Glutamatergic neuron (in vitro differentiated cells): ENCODE results near the gene SHOC2. TPM values are rescaled to one million over a fixed set of nuclear protein-coding genes. Genes with fewer than 3 reads are reported as not detected.
A peak's percentile ranks its signal among the peaks of the same experiment; 100 is the strongest.

Experiments
- DNase-seq: peaks from one replicate; pipeline ENCODE4 v3.0.0; 2022
- H3K27ac Mint-ChIP-seq: one replicate; pipeline ENCODE4 v1.8.0; 2020; ENCODE audit warnings: mild to moderate bottlenecking, mixed read lengths, inconsistent platforms; ENCODE audit not compliant: unreplicated experiment
- H3K27me3 Mint-ChIP-seq: one replicate; pipeline ENCODE4 v1.8.0; 2020; ENCODE audit warnings: mild to moderate bottlenecking, moderate library complexity, mixed read lengths, inconsistent platforms; ENCODE audit not compliant: unreplicated experiment
- H3K36me3 Mint-ChIP-seq: one replicate; pipeline ENCODE4 v1.8.0; 2020; ENCODE audit warnings: mild to moderate bottlenecking, mixed read lengths, inconsistent platforms; ENCODE audit not compliant: unreplicated experiment
- H3K4me1 Mint-ChIP-seq: one replicate; pipeline ENCODE4 v1.8.0; 2020; ENCODE audit warnings: mild to moderate bottlenecking, low read depth, mixed read lengths, inconsistent platforms; ENCODE audit not compliant: unreplicated experiment
- H3K4me3 Mint-ChIP-seq: one replicate; pipeline ENCODE4 v1.8.0; 2020; ENCODE audit warnings: mild to moderate bottlenecking, mixed read lengths, inconsistent platforms; ENCODE audit not compliant: unreplicated experiment
- H3K9me3 Mint-ChIP-seq: one replicate; pipeline ENCODE4 v1.8.0; 2020; ENCODE audit warnings: mild to moderate bottlenecking, moderate library complexity, mixed read lengths, inconsistent platforms; ENCODE audit not compliant: unreplicated experiment
- CTCF ChIP-seq: fragments of 200-600 bp; sonication (generic); IDR thresholded peaks from one replicate; pipeline ENCODE4 v1.5.0; 2021; ENCODE audit not compliant: partially characterized antibody, unreplicated experiment
- total RNA-seq: library from RNA; stranded (reverse); fragmentation: NEBNext Ultra II Directional; extraction: Animal tissue kit (Norgen Biotek cat#: 25700); gene quantifications from one replicate; pipeline ENCODE4 v1.2.1, GENCODE V29; 2021; ENCODE audit not compliant: unreplicated experiment

Gene SHOC2
- total RNA-seq, 1 donor from 2014 or later: 98.3 TPM

- Mint-ChIP-seq H3K4me3 (peak within 1 kb of the TSS; percentile 96), H3K27me3 (peaks cover 13% of the 10 kb centered on the region), H3K4me1 (peaks cover 19% of the 10 kb centered on the region), H3K9me3 (peaks cover 7% of the 10 kb centered on the region), H3K27ac (peak within 1 kb of the TSS; percentile 96), H3K36me3 (no peaks in the 10 kb centered on the region)
- TF ChIP-seq CTCF: no peak
- peak; percentile 94 for DNase-seq
Observed at GRCh38 chr10:110918643-110919348, 608 bp upstream of the SHOC2 start, which contains the start of gene BBIP1. TSS of gene BBIP1 (minus strand) at chr10:110919180. CDS start at chr10:110918157, 1,023 bp downstream.

- DNase-seq: peak; percentile 43
- TF ChIP-seq CTCF: no peak
- Mint-ChIP-seq H3K4me3 (peak overlapping the region; percentile 96), H3K4me1 (peaks cover 15% of the 10 kb centered on the region), H3K36me3 (no peaks in the 10 kb centered on the region), H3K9me3 (peaks cover 7% of the 10 kb centered on the region), H3K27me3 (peaks cover 13% of the 10 kb centered on the region), H3K27ac (peak overlapping the region; percentile 91)
Observed at GRCh38 chr10:110919971-110920881, 822 bp downstream of the SHOC2 start.

- Mint-ChIP-seq H3K27me3 (peaks cover 7% of the 10 kb centered on the region), H3K27ac (no peak overlapping the region), H3K9me3 (peaks cover 2% of the 10 kb centered on the region), H3K36me3 (no peaks in the 10 kb centered on the region), H3K4me3 (no peak overlapping the region), H3K4me1 (peaks cover 10% of the 10 kb centered on the region)
- no peak for DNase-seq
- TF ChIP-seq CTCF: no peak
Observed at GRCh38 chr10:110923856-110924493, 4.6 kb downstream of the SHOC2 start.

- Mint-ChIP-seq H3K27ac (no peak overlapping the region), H3K36me3 (no peaks in the 10 kb centered on the region), H3K27me3 (no peaks in the 10 kb centered on the region), H3K9me3 (no peaks in the 10 kb centered on the region), H3K4me3 (no peak overlapping the region), H3K4me1 (peaks cover 4% of the 10 kb centered on the region)
- no peak for DNase-seq
- TF ChIP-seq CTCF: no peak
Observed at GRCh38 chr10:110927461-110927860, 8.1 kb downstream of the SHOC2 start.
